Neural progenitor cell (in vitro differentiated cells): Measurements from ENCODE around the gene ZNF19. TPM values are rescaled to one million over a fixed set of nuclear protein-coding genes. Genes with fewer than 3 reads are reported as not detected.

Experiments
- DNase-seq: peaks from one replicate; pipeline ENCODE4 v3.0.0-alpha.2; 2016; ENCODE audit warnings: low spot score
- H2AFZ ChIP-seq: fragments of 200-600 bp; sonication (generic); replicated peaks from 2 replicates; pipeline ENCODE4 v1.6.1; 2016; ENCODE audit warnings: antibody characterized with exemption
- H3F3A ChIP-seq: fragments of 200-600 bp; sonication (generic); 2 replicates; pipeline ENCODE4 v1.6.1; 2016; ENCODE audit warnings: antibody characterized with exemption, low read depth
- H3K27ac ChIP-seq: fragments of 200-600 bp; sonication (generic); 2 replicates; pipeline ENCODE4 v1.5.1; 2016; ENCODE audit warnings: mild to moderate bottlenecking
- H3K27me3 ChIP-seq: fragments of 200-600 bp; sonication (generic); 2 replicates; pipeline ENCODE4 v1.6.1; 2016; ENCODE audit warnings: mild to moderate bottlenecking, moderate library complexity
- H3K36me3 ChIP-seq: fragments of 200-600 bp; sonication (generic); 2 replicates; pipeline ENCODE4 v1.5.1; 2016
- H3K4me1 ChIP-seq: fragments of 200-600 bp; sonication (generic); 2 replicates; pipeline ENCODE4 v1.6.1; 2016; ENCODE audit warnings: mixed run types
- H3K4me2 ChIP-seq: fragments of 200-600 bp; sonication (generic); 2 replicates; pipeline ENCODE4 v1.6.1; 2016
- H3K4me3 ChIP-seq: fragments of 200-600 bp; sonication (generic); 2 replicates; pipeline ENCODE4 v1.5.1; 2016
- H3K79me2 ChIP-seq: fragments of 200-600 bp; sonication (generic); 2 replicates; pipeline ENCODE4 v1.6.1; 2016; ENCODE audit warnings: low read depth
- H3K9ac ChIP-seq: fragments of 200-600 bp; sonication (generic); 2 replicates; pipeline ENCODE4 v1.6.1; 2016
- H3K9me3 ChIP-seq: fragments of 200-600 bp; sonication (generic); 2 replicates; pipeline ENCODE4 v1.5.1; 2016; ENCODE audit warnings: low read depth
- H4K20me1 ChIP-seq: fragments of 200-600 bp; sonication (generic); 2 replicates; pipeline ENCODE4 v1.6.1; 2016; ENCODE audit warnings: low read depth
- H3K27ac Mint-ChIP-seq: 3 replicates; pipeline ENCODE4 v1.8.0; 2021; ENCODE audit warnings: mixed read lengths
- H3K27me3 Mint-ChIP-seq: 2 replicates; pipeline ENCODE4 v1.8.0; 2022; ENCODE audit warnings: low read depth, mild to moderate bottlenecking, inconsistent platforms, moderate library complexity, mixed read lengths; ENCODE audit not compliant: insufficient read depth
- H3K36me3 Mint-ChIP-seq: 3 replicates; pipeline ENCODE4 v1.8.0; 2021; ENCODE audit warnings: mixed read lengths
- H3K4me1 Mint-ChIP-seq: 3 replicates; pipeline ENCODE4 v1.8.0; 2021; ENCODE audit warnings: mixed read lengths
- H3K4me3 Mint-ChIP-seq: 3 replicates; pipeline ENCODE4 v1.8.0; 2021; ENCODE audit warnings: mild to moderate bottlenecking, moderate library complexity, mixed read lengths
- H3K9me3 Mint-ChIP-seq: 3 replicates; pipeline ENCODE4 v1.8.0; 2020; ENCODE audit warnings: mixed read lengths
- EZH2 ChIP-seq: fragments of 200-600 bp; sonication (generic); IDR thresholded peaks from 2 replicates; pipeline ENCODE4 v1.6.1; 2017; ENCODE audit warnings: antibody characterized with exemption, mild to moderate bottlenecking, moderate library complexity
- EZH2phosphoT487 ChIP-seq: fragments of 200-600 bp; sonication (generic); IDR thresholded peaks from 2 replicates; pipeline ENCODE4 v1.6.1; 2017; ENCODE audit warnings: antibody characterized with exemption
- total RNA-seq: library from RNA; depleted of rRNA; stranded (reverse); fragments of >200 nt; gene quantifications from 2 replicates; pipeline ENCODE4 v1.2.3, GENCODE V29; 2015; ENCODE audit warnings: low replicate concordance
- TF ChIP-seq, protein P1 (sequence below): fragments of 200-600 bp; sonication (generic); IDR thresholded peaks from 2 replicates; pipeline ENCODE4 v1.5.1; 2017; ENCODE audit warnings: antibody characterized with exemption, mild to moderate bottlenecking

ZNF19 gene
- total RNA-seq, 1 donor from 2014 or later, result 13.9 TPM

DNA sequence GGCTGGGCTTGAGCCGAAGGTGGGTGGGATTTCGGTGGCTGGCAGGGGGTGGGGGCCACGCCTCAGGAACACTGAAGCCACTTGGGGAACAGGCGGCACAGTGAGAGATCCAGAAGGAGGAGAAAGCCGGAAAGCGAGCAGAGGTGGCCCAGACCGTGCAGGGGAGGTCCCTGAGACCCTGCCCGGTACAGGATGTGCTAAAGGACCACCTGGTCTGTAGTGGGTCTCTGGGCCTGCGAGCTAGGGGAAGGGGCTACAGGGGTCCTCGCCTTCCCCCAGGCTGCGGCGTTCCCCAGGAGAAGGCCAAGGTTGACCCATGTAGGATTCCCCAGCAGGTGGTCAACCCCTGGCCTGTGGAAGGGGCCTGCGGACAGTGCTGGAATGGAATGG, 47.1 kb downstream of the ZNF19 start, which contains the start of gene TLE7:
Gene TLE7, minus strand, starts transcription at position 4 of the 390 bp plus-strand sequence. CDS start 8,730 bp downstream, outside the sequence.
- H3K9me3 ChIP-seq, result peaks cover 5% of the 10 kb centered on the region
- no peaks in the 10 kb centered on the region for H3K4me1 Mint-ChIP-seq
- no peaks in the 10 kb centered on the region for H3K4me1 ChIP-seq
- no peaks in the 10 kb centered on the region for H3K36me3 ChIP-seq
- H3K4me3 ChIP-seq, result no peak within 1 kb of the TSS
- peaks cover 4% of the 10 kb centered on the region for H3K36me3 Mint-ChIP-seq
- no peak within 1 kb of the TSS for H3K27ac ChIP-seq
- no peaks in the 10 kb centered on the region for H3F3A ChIP-seq
- no peak for DNase-seq
- peaks cover 38% of the 10 kb centered on the region for H3K9me3 Mint-ChIP-seq
- H3K27ac Mint-ChIP-seq, result no peak within 1 kb of the TSS
- no peaks in the 10 kb centered on the region for H4K20me1 ChIP-seq
- H2AFZ ChIP-seq, result no peak within 1 kb of the TSS
- no peak within 1 kb of the TSS for H3K4me3 Mint-ChIP-seq
- H3K79me2 ChIP-seq, result no peaks in the 10 kb centered on the region
- TF ChIP-seq, protein P1, sequence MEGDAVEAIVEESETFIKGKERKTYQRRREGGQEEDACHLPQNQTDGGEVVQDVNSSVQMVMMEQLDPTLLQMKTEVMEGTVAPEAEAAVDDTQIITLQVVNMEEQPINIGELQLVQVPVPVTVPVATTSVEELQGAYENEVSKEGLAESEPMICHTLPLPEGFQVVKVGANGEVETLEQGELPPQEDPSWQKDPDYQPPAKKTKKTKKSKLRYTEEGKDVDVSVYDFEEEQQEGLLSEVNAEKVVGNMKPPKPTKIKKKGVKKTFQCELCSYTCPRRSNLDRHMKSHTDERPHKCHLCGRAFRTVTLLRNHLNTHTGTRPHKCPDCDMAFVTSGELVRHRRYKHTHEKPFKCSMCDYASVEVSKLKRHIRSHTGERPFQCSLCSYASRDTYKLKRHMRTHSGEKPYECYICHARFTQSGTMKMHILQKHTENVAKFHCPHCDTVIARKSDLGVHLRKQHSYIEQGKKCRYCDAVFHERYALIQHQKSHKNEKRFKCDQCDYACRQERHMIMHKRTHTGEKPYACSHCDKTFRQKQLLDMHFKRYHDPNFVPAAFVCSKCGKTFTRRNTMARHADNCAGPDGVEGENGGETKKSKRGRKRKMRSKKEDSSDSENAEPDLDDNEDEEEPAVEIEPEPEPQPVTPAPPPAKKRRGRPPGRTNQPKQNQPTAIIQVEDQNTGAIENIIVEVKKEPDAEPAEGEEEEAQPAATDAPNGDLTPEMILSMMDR, result no peak
- no peak for TF ChIP-seq EZH2phosphoT487
- no peak within 1 kb of the TSS for H3K9ac ChIP-seq
- H3K27me3 ChIP-seq, result no peaks in the 10 kb centered on the region
- no peak within 1 kb of the TSS for H3K4me2 ChIP-seq
- peaks cover 5% of the 10 kb centered on the region for H3K27me3 Mint-ChIP-seq

DNA sequence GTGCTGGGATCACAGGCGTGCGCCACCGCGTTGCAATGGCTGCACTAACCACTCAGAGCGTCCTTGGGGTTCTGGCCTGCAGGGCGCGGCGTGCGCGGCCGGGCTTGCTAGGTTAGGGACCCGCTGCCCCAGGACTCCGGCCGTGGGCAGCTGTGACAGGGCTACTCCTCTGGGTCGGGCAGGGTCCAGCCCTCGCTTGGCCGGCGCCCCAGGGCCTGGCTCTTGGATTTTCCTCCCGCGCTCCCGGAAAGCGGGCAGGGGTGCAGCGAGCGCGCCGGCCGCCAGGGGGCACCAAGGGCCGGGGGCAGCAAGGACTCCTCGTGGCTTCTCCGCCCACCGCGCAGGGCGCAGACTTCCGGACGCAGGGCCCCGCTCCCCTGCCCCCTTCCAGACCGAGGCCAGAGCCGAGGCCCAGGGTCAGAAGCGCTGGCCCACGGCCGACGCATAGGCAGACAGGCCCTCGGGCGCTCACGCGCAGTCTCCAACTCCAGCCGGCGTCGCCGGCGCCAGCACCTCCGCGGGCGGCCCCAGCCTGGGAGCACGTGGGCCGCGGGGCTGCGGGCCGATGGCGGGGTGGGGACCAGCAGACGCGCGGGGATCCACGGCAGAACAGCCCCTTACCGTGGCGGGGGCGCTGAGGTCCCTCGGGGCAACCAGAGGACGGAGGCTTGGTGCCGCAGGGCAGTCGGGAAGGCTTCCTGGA, 47.6 kb downstream of the ZNF19 start:
- no peaks in the 10 kb centered on the region for H3K4me1 Mint-ChIP-seq
- TF ChIP-seq EZH2phosphoT487, result no peak
- TF ChIP-seq, protein P1, result peak; percentile 17
- Histone ChIP-seq H3K4me3 (no peak overlapping the region), H2AFZ (no peak overlapping the region), H3K27ac (no peak overlapping the region), H4K20me1 (no peaks in the 10 kb centered on the region), H3K4me2 (no peak overlapping the region), H3K79me2 (no peaks in the 10 kb centered on the region), H3K36me3 (no peaks in the 10 kb centered on the region), H3K4me1 (no peaks in the 10 kb centered on the region), H3K27me3 (no peaks in the 10 kb centered on the region), H3K9me3 (no peaks in the 10 kb centered on the region), H3K9ac (no peak overlapping the region), H3F3A (no peaks in the 10 kb centered on the region)
- H3K4me3 Mint-ChIP-seq, result no peak overlapping the region
- peaks cover 4% of the 10 kb centered on the region for H3K36me3 Mint-ChIP-seq
- peaks cover 34% of the 10 kb centered on the region for H3K9me3 Mint-ChIP-seq
- no peak for DNase-seq
- H3K27ac Mint-ChIP-seq, result no peak overlapping the region
- peaks cover 9% of the 10 kb centered on the region for H3K27me3 Mint-ChIP-seq

- no peaks in the 10 kb centered on the region for H3K4me1 Mint-ChIP-seq
- Histone ChIP-seq H3K4me3 (no peak overlapping the region), H3K36me3 (no peaks in the 10 kb centered on the region), H4K20me1 (no peaks in the 10 kb centered on the region), H2AFZ (no peak overlapping the region), H3K27ac (no peak overlapping the region), H3K4me2 (no peak overlapping the region), H3K9me3 (no peaks in the 10 kb centered on the region), H3K4me1 (no peaks in the 10 kb centered on the region), H3K79me2 (no peaks in the 10 kb centered on the region), H3F3A (no peaks in the 10 kb centered on the region), H3K9ac (no peak overlapping the region), H3K27me3 (no peaks in the 10 kb centered on the region)
- peaks cover 12% of the 10 kb centered on the region for H3K27me3 Mint-ChIP-seq
- peaks cover 28% of the 10 kb centered on the region for H3K9me3 Mint-ChIP-seq
- TF ChIP-seq, protein P1, result peak; percentile 58
- TF ChIP-seq EZH2phosphoT487 (no peak), EZH2 (no peak)
- peak; percentile 54 for DNase-seq
- peaks cover 4% of the 10 kb centered on the region for H3K36me3 Mint-ChIP-seq
- H3K27ac Mint-ChIP-seq, result no peak overlapping the region
- H3K4me3 Mint-ChIP-seq, result no peak overlapping the region
Measured at GRCh38 chr16:71440669-71441347, 48.3 kb downstream of the ZNF19 start.
